Endothelial cell of umbilical vein (primary cell): ENCODE data around the gene SLC13A5. TPM values are rescaled to one million over a fixed set of nuclear protein-coding genes. Genes with fewer than 3 reads are reported as not detected.

Source experiments
- BruUV-seq: library from RNA; stranded (reverse); fragments of 400-500 nt; replicated peaks from 2 replicates; lab custom pipeline; 2021; lab: Mats Ljungman, UMichigan
- CTCF ChIA-PET: fragments of 300-600, 350-600 bp; sonication (Branson Sonifier 250); formaldehyde crosslinking; loops from one replicate; lab custom pipeline; 2021; ENCODE audit warnings: antibody characterized with exemption, inconsistent platforms; lab: Charles Lee
- POLR2A ChIA-PET: fragments of 300-600, 350-600 bp; sonication (Branson Sonifier 250); formaldehyde crosslinking; loops from one replicate; lab custom pipeline; 2021; ENCODE audit warnings: antibody characterized with exemption, inconsistent platforms; lab: Charles Lee
- DNase-seq: peaks from one replicate; pipeline ENCODE4 v3.0.0-alpha.2; 2011; ENCODE audit warnings: low read depth, low spot score
- FAIRE-seq: peaks from 2 replicates; lab custom pipeline; 2011; peaks lifted over from hg19 to GRCh38; lab: Jason Lieb, UNC
- H2AFZ ChIP-seq: 2 replicates; pipeline ENCODE4 v1.6.0; 2012; ENCODE audit warnings: low read depth, low read length, control low read depth, inconsistent platforms
- H3K27ac ChIP-seq: 2 replicates; pipeline ENCODE4 v1.5.1; 2011; ENCODE audit warnings: low read depth, mild to moderate bottlenecking, control low read depth, low read length, moderate library complexity; ENCODE audit not compliant: insufficient read depth
- H3K27me3 ChIP-seq, 2 experiments: 2 replicates each; pipeline versions ENCODE4 v1.6.0 to v1.6.1; 2011; ENCODE audit warnings: low read length in 2 of 2, mixed read lengths in 1 of 2; ENCODE audit not compliant: control insufficient read depth in 2 of 2, insufficient read depth in 2 of 2
- H3K36me3 ChIP-seq, 2 experiments: 2 replicates in 1 of 2; 3 replicates in 1 of 2; pipeline ENCODE4 v1.5.1; 2011; ENCODE audit warnings: low read length in 2 of 2, mild to moderate bottlenecking in 1 of 2, moderate library complexity in 1 of 2; ENCODE audit not compliant: control insufficient read depth in 2 of 2, insufficient read depth in 2 of 2; ENCODE audit errors: extremely low read depth in 1 of 2
- H3K4me1 ChIP-seq: 3 replicates; pipeline ENCODE4 v1.5.1; 2011; ENCODE audit warnings: mild to moderate bottlenecking, low read length; ENCODE audit not compliant: control insufficient read depth, insufficient read depth; ENCODE audit errors: extremely low read depth
- H3K4me2 ChIP-seq: 2 replicates; pipeline ENCODE4 v1.6.1; 2011; ENCODE audit warnings: low read length, control low read depth, mixed read lengths; ENCODE audit not compliant: insufficient read depth
- H3K4me3 ChIP-seq, 3 experiments: fragments of 200-600 bp in 1 of 3; sonication (generic), shearing (Covaris generic) in 1 of 3; replicated peaks in 1 of 3; 2 replicates each; pipeline ENCODE4 v1.5.1; 2011 to 2016; ENCODE audit warnings: control low read depth in 3 of 3, low read length in 3 of 3, mild to moderate bottlenecking in 2 of 3, inconsistent platforms in 1 of 3, low read depth in 1 of 3, moderate library complexity in 1 of 3; ENCODE audit not compliant: insufficient read depth in 1 of 3
- H3K79me2 ChIP-seq: 2 replicates; pipeline ENCODE4 v1.6.0; 2012; ENCODE audit warnings: low read length, inconsistent platforms; ENCODE audit not compliant: control insufficient read depth, insufficient read depth
- H3K9ac ChIP-seq: replicated peaks from 2 replicates; pipeline ENCODE3; 2011; ENCODE audit warnings: low read length, control low read depth; ENCODE audit not compliant: insufficient read depth; ENCODE audit errors: extremely low read depth
- H3K9me1 ChIP-seq: replicated peaks from 3 replicates; pipeline ENCODE4 v1.6.0; 2011; ENCODE audit warnings: mild to moderate bottlenecking, low read length; ENCODE audit not compliant: control insufficient read depth, insufficient read depth; ENCODE audit errors: extremely low read depth
- H3K9me3 ChIP-seq: replicated peaks from 2 replicates; pipeline ENCODE4 v1.5.1; 2012; ENCODE audit warnings: low read length, inconsistent platforms; ENCODE audit not compliant: control insufficient read depth, insufficient read depth
- H4K20me1 ChIP-seq: replicated peaks from 2 replicates; pipeline ENCODE3; 2011; ENCODE audit warnings: mild to moderate bottlenecking, low read length; ENCODE audit not compliant: control insufficient read depth, insufficient read depth; ENCODE audit errors: extremely low read depth
- EZH2 ChIP-seq: IDR thresholded peaks from 2 replicates; pipeline ENCODE4 v1.6.1; 2012; ENCODE audit warnings: borderline replicate concordance, low read depth, mild to moderate bottlenecking, moderate library complexity, low read length, inconsistent platforms; ENCODE audit not compliant: severe bottlenecking
- FOS ChIP-seq: IDR thresholded peaks from 2 replicates; pipeline ENCODE4 v1.6.1; 2011; ENCODE audit warnings: mild to moderate bottlenecking, low read length, moderate library complexity, borderline replicate concordance; ENCODE audit not compliant: insufficient read depth
- GATA2 ChIP-seq: IDR thresholded peaks from 2 replicates; pipeline ENCODE4 v1.7.0; 2011; ENCODE audit warnings: low read depth, mild to moderate bottlenecking, moderate library complexity, mixed read lengths, low read length; ENCODE audit not compliant: insufficient read length, insufficient read depth
- JUN ChIP-seq: IDR thresholded peaks from 2 replicates; pipeline ENCODE4 v1.6.1; 2011; ENCODE audit warnings: borderline replicate concordance, low read depth; ENCODE audit not compliant: insufficient read length, insufficient read depth
- MYC ChIP-seq: IDR thresholded peaks from one replicate; pipeline ENCODE4 v1.6.1; 2011; ENCODE audit warnings: mild to moderate bottlenecking, low read depth, low read length
- POLR2A ChIP-seq: IDR thresholded peaks from 2 replicates; pipeline ENCODE4 v1.6.1; 2012; ENCODE audit warnings: low read depth, mild to moderate bottlenecking, control low read depth, low read length
- POLR2AphosphoS5 ChIP-seq: IDR thresholded peaks from 2 replicates; pipeline ENCODE4 v1.6.1; 2012; ENCODE audit warnings: low read depth, mild to moderate bottlenecking, control low read depth, low read length, moderate library complexity; ENCODE audit not compliant: insufficient read depth
- dilution Hi-C: fragments of 300-500 bp; cut with MboI; formaldehyde crosslinking; loops from one replicate; pipeline ENCODE4 v1.15.0; 2019; ENCODE audit warnings: low sequenced_read_pairs; ENCODE audit not compliant: extremely low pct_ligation_motif_present
- intact Hi-C: fragments of 100-400 bp; cut with micrococcal nuclease; formaldehyde crosslinking; loops from one replicate; pipeline ENCODE4 v1.10.0; 2022
- polyA plus RNA-seq, 4 experiments: library from polyadenylated mRNA; depleted of rRNA in 3 of 4; stranded (reverse) in 3 of 4; unstranded in 1 of 4; fragments of >200 nt; gene quantifications; 2 replicates each; pipeline versions ENCODE4 v1.2.1 to v1.2.3, GENCODE V29; 2011 to 2012; ENCODE audit warnings: missing spikeins in 1 of 4
- total RNA-seq: library from RNA; stranded (reverse); gene quantifications from 2 replicates; pipeline ENCODE4 v1.2.3, GENCODE V29; 2021
- TF ChIP-seq, protein P1 (sequence below), 2 donors: IDR thresholded peaks; 1 replicate in 1 of 2; 2 replicates in 1 of 2; pipeline ENCODE4 v1.5.1; 2011; ENCODE audit warnings: low read length in 2 of 2, mild to moderate bottlenecking in 2 of 2, moderate library complexity in 2 of 2, control low read depth in 1 of 2, inconsistent platforms in 1 of 2, low read depth in 1 of 2; ENCODE audit not compliant: insufficient read depth in 1 of 2; ENCODE audit errors: extremely low read depth in 1 of 2
- TF ChIP-seq, protein P2 (sequence below): IDR thresholded peaks from 2 replicates; pipeline ENCODE4 v1.6.1; 2011; ENCODE audit not compliant: insufficient read depth, insufficient read length

Gene SLC13A5
- total and polyA plus RNA-seq, 2 donors (not counting 3 experiments of a cell fraction or from before 2014, with no cell fraction given) = 0.03 TPM; not detected in 1

DNA sequence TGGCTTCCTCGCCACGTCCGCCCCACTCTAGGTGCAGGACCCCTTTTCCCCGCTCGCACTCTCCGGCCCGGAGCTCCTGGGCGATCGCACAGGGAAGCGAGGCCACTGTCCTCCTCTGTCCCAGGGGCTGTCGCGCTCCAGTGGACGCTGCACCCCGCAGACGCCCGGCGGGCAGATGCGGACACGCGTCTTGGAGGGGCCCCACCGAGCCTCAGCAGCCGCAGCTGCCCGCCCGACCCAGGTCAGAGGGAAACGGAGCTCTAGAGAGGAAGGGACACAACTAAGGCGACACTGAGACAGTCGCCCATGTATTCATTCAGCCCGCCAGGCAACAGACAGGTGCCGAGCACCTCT is 726 bp upstream of the SLC13A5 start:
- no peaks in the 10 kb centered on the region for H3K9me3 ChIP-seq
- CTCF ChIA-PET = no interaction called here
- H3K36me3 ChIP-seq = no peaks in the 10 kb centered on the region
- intact Hi-C loops = no loop called here
- POLR2A ChIA-PET = no interaction called here
- H2AFZ ChIP-seq = peak overlapping the region; percentile 11
- H3K4me1 ChIP-seq = no peaks in the 10 kb centered on the region
- H3K9me1 ChIP-seq = no peaks in the 10 kb centered on the region
- H4K20me1 ChIP-seq = no peaks in the 10 kb centered on the region
- no peak overlapping the region for H3K9ac ChIP-seq
- no peak overlapping the region for H3K27ac ChIP-seq
- H3K4me2 ChIP-seq = no peak overlapping the region
- DNase-seq (no peak), FAIRE-seq (no peak)
- H3K4me3 ChIP-seq = no peak overlapping the region
- no peaks in the 10 kb centered on the region for H3K79me2 ChIP-seq
- peaks cover 28 to 32% of the 10 kb centered on the region in 2 experiments for H3K27me3 ChIP-seq
- BruUV-seq = no TSS peak
- dilution Hi-C loops = no loop called here
- TF ChIP-seq, protein P1, sequence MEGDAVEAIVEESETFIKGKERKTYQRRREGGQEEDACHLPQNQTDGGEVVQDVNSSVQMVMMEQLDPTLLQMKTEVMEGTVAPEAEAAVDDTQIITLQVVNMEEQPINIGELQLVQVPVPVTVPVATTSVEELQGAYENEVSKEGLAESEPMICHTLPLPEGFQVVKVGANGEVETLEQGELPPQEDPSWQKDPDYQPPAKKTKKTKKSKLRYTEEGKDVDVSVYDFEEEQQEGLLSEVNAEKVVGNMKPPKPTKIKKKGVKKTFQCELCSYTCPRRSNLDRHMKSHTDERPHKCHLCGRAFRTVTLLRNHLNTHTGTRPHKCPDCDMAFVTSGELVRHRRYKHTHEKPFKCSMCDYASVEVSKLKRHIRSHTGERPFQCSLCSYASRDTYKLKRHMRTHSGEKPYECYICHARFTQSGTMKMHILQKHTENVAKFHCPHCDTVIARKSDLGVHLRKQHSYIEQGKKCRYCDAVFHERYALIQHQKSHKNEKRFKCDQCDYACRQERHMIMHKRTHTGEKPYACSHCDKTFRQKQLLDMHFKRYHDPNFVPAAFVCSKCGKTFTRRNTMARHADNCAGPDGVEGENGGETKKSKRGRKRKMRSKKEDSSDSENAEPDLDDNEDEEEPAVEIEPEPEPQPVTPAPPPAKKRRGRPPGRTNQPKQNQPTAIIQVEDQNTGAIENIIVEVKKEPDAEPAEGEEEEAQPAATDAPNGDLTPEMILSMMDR (IDR thresholded peaks at IDR 0.05; ENCODE audit: extremely low read depth in 1 of 2, insufficient read depth in 1 of 2, low read depth in 1 of 2, low read length in 2 of 2) = no peak
- TF ChIP-seq MYC = no peak

DNA sequence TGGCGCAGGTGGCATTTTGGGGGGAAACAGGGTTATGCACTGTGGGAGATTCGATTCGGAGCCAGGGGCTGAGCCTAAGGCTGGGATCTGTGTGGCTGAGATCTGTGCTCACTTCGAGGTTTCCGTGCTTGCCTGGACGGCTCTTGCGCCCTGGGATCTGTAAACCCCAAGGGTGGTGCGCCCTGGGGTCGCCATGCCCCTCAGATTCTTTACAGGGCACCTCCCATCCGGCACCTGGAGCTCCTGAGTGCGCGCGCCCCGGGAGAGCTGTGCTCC is 377 bp downstream of the SLC13A5 start:
- Histone ChIP-seq H3K9me3 (no peaks in the 10 kb centered on the region), H3K79me2 (no peaks in the 10 kb centered on the region), H3K4me1 (no peaks in the 10 kb centered on the region), H3K9ac (no peak overlapping the region), H3K4me3 (no peak overlapping the region), H3K36me3 (no peaks in the 10 kb centered on the region), H3K27me3 (peaks cover 28 to 32% of the 10 kb centered on the region in 2 experiments), H3K9me1 (no peaks in the 10 kb centered on the region), H3K4me2 (no peak overlapping the region), H2AFZ (no peak overlapping the region), H4K20me1 (no peaks in the 10 kb centered on the region), H3K27ac (no peak overlapping the region)
- dilution Hi-C loops = no loop called here
- ChIA-PET CTCF (interaction anchor here (1.2 to 2.4 kb wide), 5 partner anchors 11 to 134 kb away, joined by 3 to 12 read pairs (median 4); no protein-coding TSS in a partner anchor), POLR2A (no interaction called here)
- TF ChIP-seq, protein P2, sequence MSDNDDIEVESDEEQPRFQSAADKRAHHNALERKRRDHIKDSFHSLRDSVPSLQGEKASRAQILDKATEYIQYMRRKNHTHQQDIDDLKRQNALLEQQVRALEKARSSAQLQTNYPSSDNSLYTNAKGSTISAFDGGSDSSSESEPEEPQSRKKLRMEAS = no peak
- TF ChIP-seq POLR2A (no peak), MYC (no peak), JUN (no peak), POLR2AphosphoS5 (no peak), EZH2 (no peak), FOS (no peak), GATA2 (no peak)
- TF ChIP-seq, protein P1 (IDR thresholded peaks at IDR 0.05; ENCODE audit: extremely low read depth in 1 of 2, insufficient read depth in 1 of 2, low read depth in 1 of 2, low read length in 2 of 2) = no peak
- FAIRE-seq (no peak), DNase-seq (no peak)
- intact Hi-C loops = no loop called here
- BruUV-seq = no TSS peak
